Activated T-helper 17 cell treated with anti-CD3 and anti-CD28 coated beads, Interleukin-2, amount 50 U/mL, for 72 hours (primary cell): ENCODE data around the gene MALT1. TPM values are rescaled to one million over a fixed set of nuclear protein-coding genes. Genes with fewer than 3 reads are reported as not detected.

Source experiments
- ATAC-seq: fragments of 150-1000 bp; cut with Tn5 transposase; replicated peaks from 2 replicates; pipeline ENCODE4 v1.10.0; 2021; ENCODE audit warnings: mild to moderate bottlenecking, moderate library complexity
- H3K27ac Mint-ChIP-seq: one replicate; pipeline ENCODE4 v1.8.0; 2022; ENCODE audit warnings: mixed read lengths
- H3K27me3 Mint-ChIP-seq: one replicate; pipeline ENCODE4 v1.8.0; 2022; ENCODE audit warnings: mixed read lengths
- H3K36me3 Mint-ChIP-seq: one replicate; pipeline ENCODE4 v1.8.0; 2022; ENCODE audit warnings: low read depth, mild to moderate bottlenecking, mixed read lengths
- H3K4me1 Mint-ChIP-seq: one replicate; pipeline ENCODE4 v1.8.0; 2022; ENCODE audit warnings: mixed read lengths
- H3K4me3 Mint-ChIP-seq: one replicate; pipeline ENCODE4 v1.8.0; 2022; ENCODE audit warnings: mild to moderate bottlenecking, mixed read lengths
- H3K9me3 Mint-ChIP-seq: one replicate; pipeline ENCODE4 v1.8.0; 2022; ENCODE audit warnings: mixed read lengths
- total RNA-seq, 2 donors: library from RNA; stranded (reverse); gene quantifications; one replicate each; pipeline ENCODE4 v1.2.3, GENCODE V29; 2022

The MALT1 gene
- total RNA-seq, 2 donors from 2014 or later, result 45.3 to 92.3 TPM

- H3K9me3 Mint-ChIP-seq, result no peaks in the 10 kb centered on the region
- H3K4me1 Mint-ChIP-seq, result peaks cover 31% of the 10 kb centered on the region
- ATAC-seq, result no peak
- H3K27ac Mint-ChIP-seq, result no peak overlapping the region
- H3K4me3 Mint-ChIP-seq, result no peak overlapping the region
- H3K36me3 Mint-ChIP-seq, result no peaks in the 10 kb centered on the region
- no peaks in the 10 kb centered on the region for H3K27me3 Mint-ChIP-seq
Observed at GRCh38 chr18:58662118-58662517, 9.1 kb upstream of the MALT1 start.

- Mint-ChIP-seq H3K4me3 (no peak overlapping the region), H3K27ac (peak overlapping the region; percentile 15), H3K9me3 (no peaks in the 10 kb centered on the region), H3K27me3 (no peaks in the 10 kb centered on the region), H3K4me1 (peaks cover 26% of the 10 kb centered on the region), H3K36me3 (no peaks in the 10 kb centered on the region)
- ATAC-seq, result no peak
Observed at GRCh38 chr18:58666176-58666575, 5.1 kb upstream of the MALT1 start.

GRCh38 chr18:58668211-58668610, 3.1 kb upstream of the MALT1 start:
- H3K9me3 Mint-ChIP-seq, result no peaks in the 10 kb centered on the region
- peaks cover 12% of the 10 kb centered on the region for H3K36me3 Mint-ChIP-seq
- no peaks in the 10 kb centered on the region for H3K27me3 Mint-ChIP-seq
- H3K27ac Mint-ChIP-seq, result no peak overlapping the region
- H3K4me1 Mint-ChIP-seq, result peaks cover 26% of the 10 kb centered on the region
- H3K4me3 Mint-ChIP-seq, result peak overlapping the region; percentile 82
- no peak for ATAC-seq

GRCh38 chr18:58668897-58669296, 2.4 kb upstream of the MALT1 start:
- Mint-ChIP-seq H3K27ac (peak overlapping the region; percentile 49), H3K9me3 (no peaks in the 10 kb centered on the region), H3K4me3 (peak overlapping the region; percentile 82), H3K36me3 (peaks cover 19% of the 10 kb centered on the region), H3K27me3 (no peaks in the 10 kb centered on the region), H3K4me1 (peaks cover 32% of the 10 kb centered on the region)
- ATAC-seq, result no peak

- peaks cover 39% of the 10 kb centered on the region for H3K4me1 Mint-ChIP-seq
- H3K27ac Mint-ChIP-seq, result peak overlapping the region; percentile 49
- peak; percentile 49 for ATAC-seq
- peaks cover 29% of the 10 kb centered on the region for H3K36me3 Mint-ChIP-seq
- peak overlapping the region; percentile 82 for H3K4me3 Mint-ChIP-seq
- no peaks in the 10 kb centered on the region for H3K27me3 Mint-ChIP-seq
- H3K9me3 Mint-ChIP-seq, result no peaks in the 10 kb centered on the region
Observed at GRCh38 chr18:58669731-58670378, 1.4 kb upstream of the MALT1 start.

GRCh38 chr18:58670404-58671110, 708 bp upstream of the MALT1 start:
- H3K27ac Mint-ChIP-seq, result peak overlapping the region; percentile 49
- no peaks in the 10 kb centered on the region for H3K27me3 Mint-ChIP-seq
- no peaks in the 10 kb centered on the region for H3K9me3 Mint-ChIP-seq
- H3K4me3 Mint-ChIP-seq, result peak overlapping the region; percentile 82
- H3K4me1 Mint-ChIP-seq, result peaks cover 42% of the 10 kb centered on the region
- peak; percentile 2 for ATAC-seq
- peaks cover 33% of the 10 kb centered on the region for H3K36me3 Mint-ChIP-seq

GRCh38 chr18:58671632-58672564, 633 bp downstream of the MALT1 start:
- peaks cover 52% of the 10 kb centered on the region for H3K4me1 Mint-ChIP-seq
- H3K9me3 Mint-ChIP-seq, result no peaks in the 10 kb centered on the region
- peak; percentile 31 for ATAC-seq
- peak overlapping the region; percentile 96 for H3K4me3 Mint-ChIP-seq
- peaks cover 47% of the 10 kb centered on the region for H3K36me3 Mint-ChIP-seq
- H3K27me3 Mint-ChIP-seq, result no peaks in the 10 kb centered on the region
- H3K27ac Mint-ChIP-seq, result peak overlapping the region; percentile 94

GRCh38 chr18:58674159-58674558, 2.9 kb downstream of the MALT1 start:
- Mint-ChIP-seq H3K9me3 (peaks cover 4% of the 10 kb centered on the region), H3K4me3 (peak overlapping the region; percentile 96), H3K36me3 (peaks cover 51% of the 10 kb centered on the region), H3K27me3 (no peaks in the 10 kb centered on the region), H3K4me1 (peaks cover 56% of the 10 kb centered on the region), H3K27ac (peak overlapping the region; percentile 34)
- ATAC-seq, result no peak

- Mint-ChIP-seq H3K9me3 (peaks cover 4% of the 10 kb centered on the region), H3K27ac (peak overlapping the region; percentile 34), H3K27me3 (no peaks in the 10 kb centered on the region), H3K4me1 (peaks cover 50% of the 10 kb centered on the region), H3K36me3 (peaks cover 57% of the 10 kb centered on the region), H3K4me3 (peak overlapping the region; percentile 96)
- ATAC-seq, result no peak
Observed at GRCh38 chr18:58674863-58675472, 3.7 kb downstream of the MALT1 start.

- Mint-ChIP-seq H3K4me1 (peaks cover 55% of the 10 kb centered on the region), H3K27me3 (no peaks in the 10 kb centered on the region), H3K4me3 (peak overlapping the region; percentile 96), H3K36me3 (peaks cover 70% of the 10 kb centered on the region), H3K9me3 (peaks cover 4% of the 10 kb centered on the region), H3K27ac (peak overlapping the region; percentile 51)
- no peak for ATAC-seq
Observed at GRCh38 chr18:58676270-58676669, 5.0 kb downstream of the MALT1 start.

- Mint-ChIP-seq H3K27ac (peak overlapping the region; percentile 20), H3K36me3 (peaks cover 81% of the 10 kb centered on the region), H3K27me3 (no peaks in the 10 kb centered on the region), H3K9me3 (peaks cover 4% of the 10 kb centered on the region), H3K4me3 (no peak overlapping the region), H3K4me1 (peaks cover 51% of the 10 kb centered on the region)
- no peak for ATAC-seq
Observed at GRCh38 chr18:58682429-58683069, 11.3 kb downstream of the MALT1 start.

- peaks cover 63% of the 10 kb centered on the region for H3K4me1 Mint-ChIP-seq
Observed at GRCh38 chr18:58687871-58688308, 16.6 kb downstream of the MALT1 start.

GRCh38 chr18:58690259-58690658, 19.0 kb downstream of the MALT1 start:
- Mint-ChIP-seq H3K4me1 (peaks cover 66% of the 10 kb centered on the region), H3K27ac (peak overlapping the region; percentile 39)
- ATAC-seq, result no peak

More at GRCh38 chr18:58687871-58688308, 16.6 kb downstream of the MALT1 start:
- H3K4me3 Mint-ChIP-seq, result peak overlapping the region; percentile 71
- peak; percentile 92 for ATAC-seq
- peaks cover 4% of the 10 kb centered on the region for H3K9me3 Mint-ChIP-seq
- peak overlapping the region; percentile 45 for H3K27ac Mint-ChIP-seq
- H3K36me3 Mint-ChIP-seq, result peaks cover 90% of the 10 kb centered on the region
- H3K27me3 Mint-ChIP-seq, result no peaks in the 10 kb centered on the region

More at GRCh38 chr18:58690259-58690658, 19.0 kb downstream of the MALT1 start:
- Mint-ChIP-seq H3K27me3 (no peaks in the 10 kb centered on the region), H3K4me3 (peak overlapping the region; percentile 36), H3K9me3 (peaks cover 4% of the 10 kb centered on the region), H3K36me3 (peaks cover 66% of the 10 kb centered on the region)
